Right lobe of liver (tissue), 6 donors: ENCODE measurements around the gene SHC3. TPM values are rescaled to one million over a fixed set of nuclear protein-coding genes. Genes with fewer than 3 reads are reported as not detected.

Source experiments
- ATAC-seq, 4 donors: fragments of 200-7000 bp; cut with Tn5 transposase; one replicate each; pipeline ENCODE4 v1.9.1; 2020; ENCODE audit warnings: mild to moderate bottlenecking in 4 of 4, moderate library complexity in 4 of 4
- DNase-seq, 3 donors: peaks; one replicate each; pipeline ENCODE4 v3.0.0-alpha.2; 2020
- H3K27ac ChIP-seq, 3 donors: fragments of 200-600 bp; one replicate each; pipeline ENCODE4 v1.8.0; 2022
- H3K27me3 ChIP-seq, 2 donors: fragments of 200-600 bp; one replicate each; pipeline ENCODE4 v1.8.0; 2022
- H3K36me3 ChIP-seq, 4 donors: fragments of 200-600 bp; sonication (generic) in 1 of 4; one replicate each; pipeline versions ENCODE4 v1.5.1 to v1.8.0; 2017 to 2022; ENCODE audit warnings: control low read depth in 1 of 4
- H3K4me1 ChIP-seq, 4 donors: fragments of 200-600 bp; sonication (generic) in 1 of 4; one replicate each; pipeline versions ENCODE4 v1.5.1 to v1.8.0; 2017 to 2022; ENCODE audit warnings: control low read depth in 1 of 4
- H3K4me3 ChIP-seq, 3 donors: fragments of 200-600 bp; one replicate each; pipeline ENCODE4 v1.8.0; 2022
- H3K9me3 ChIP-seq, 4 donors: fragments of 200-600 bp; sonication (generic) in 1 of 4; one replicate each; pipeline versions ENCODE4 v1.5.1 to v1.8.0; 2017 to 2022; ENCODE audit warnings: control low read depth in 1 of 4
- CTCF ChIP-seq, 4 donors: fragments of 200-600 bp in 3 of 4; fragments of 450-650 bp in 1 of 4; IDR thresholded peaks; one replicate each; pipeline versions ENCODE4 v1.5.1 to v1.8.0; 2016 to 2022; ENCODE audit warnings: antibody characterized with exemption in 4 of 4, mild to moderate bottlenecking in 2 of 4
- POLR2A ChIP-seq: fragments of 450-650 bp; IDR thresholded peaks from one replicate; pipeline ENCODE4 v1.6.1; 2017; ENCODE audit warnings: antibody characterized with exemption, mild to moderate bottlenecking
- WGBS: methylation state at CpG from one replicate; pipeline ENCODE4 v1.1.6; 2018; ENCODE audit warnings: low coverage, low lambda C conversion rate; ENCODE audit not compliant: insufficient coverage; ENCODE audit errors: missing lambda C conversion rate; 5-methylcytosine and 5-hydroxymethylcytosine counted together
- intact Hi-C, 2 donors: fragments of 100-400 bp; cut with DNase I; formaldehyde crosslinking; loops; one replicate each; pipeline versions ENCODE4 v1.11.2 to v1.14.1; 2022
- long read RNA-seq: library from polyadenylated mRNA; unstranded; transcript quantifications from one replicate; pipeline ENCODE4 v2.0.0, GENCODE V29; 2019
- total RNA-seq, 6 experiments: library from RNA; depleted of rRNA in 2 of 6; stranded (reverse); fragments of >200 nt in 2 of 6; fragmentation: NEBNext Ultra II Directional in 3 of 6; extraction: Animal tissue kit (Norgen Biotek cat#: 25700) in 3 of 6; gene quantifications; one replicate each; pipeline versions ENCODE4 v1.1.0 to v1.2.4, GENCODE V29; 2016 to 2023
- donor health status: DM: no; HTN: yes; CAD: no.
- donor health status: DM: no; HTN: no; CAD: no.
- donor health status: DM: no; HTN: no; CAD: no.
- donor health status: DM: no; HTN: yes; CAD: no.
- donor health status: DM: no; HTN: yes; CAD: no.

Gene SHC3
- total RNA-seq, result under 1 TPM; 0.05 to 0.35 (median 0.17) TPM
- long read RNA-seq, result 0 reads

- Histone ChIP-seq H3K9me3 (no peaks in the 10 kb centered on the region), H3K36me3 (no peaks in the 10 kb centered on the region), H3K4me1 (peaks cover 0 to 23% (median 13%) of the 10 kb centered on the region in 4 donors), H3K27me3 (peaks cover 4 to 6% of the 10 kb centered on the region in 2 donors), H3K27ac (peak within 1 kb of the TSS; percentile 68 to 89 (median 71)), H3K4me3 (peak within 1 kb of the TSS; percentile 35 to 45 (median 45))
- no peak for ATAC-seq
- TF ChIP-seq CTCF (IDR thresholded peaks at IDR 0.05), result no peak
- TF ChIP-seq POLR2A, result no peak
- 6% methylated on average over 25 of the region's 96 CpGs for WGBS
- intact Hi-C loops, result no loop called here
- DNase-seq, result no peak
Observed at GRCh38 chr9:89177944-89178829, at the start of gene SHC3. Gene SHC3, minus strand, starts transcription at chr9:89178818. Its CDS starts 358 bp downstream, at chr9:89178460.

GRCh38 chr9:89225991-89226471 is 47.4 kb upstream of the SHC3 start:
- Histone ChIP-seq H3K36me3 (no peaks in the 10 kb centered on the region), H3K9me3 (no peaks in the 10 kb centered on the region), H3K4me1 (no peaks in the 10 kb centered on the region), H3K4me3 (no peak overlapping the region), H3K27ac (no peak overlapping the region), H3K27me3 (no peaks in the 10 kb centered on the region)
- 29% methylated on average over 1 of the region's 5 CpGs for WGBS
- ATAC-seq (peak in 1 of 4 donors; percentile 23), DNase-seq (no peak)
- no peak for TF ChIP-seq CTCF (IDR thresholded peaks at IDR 0.05)
- TF ChIP-seq POLR2A, result no peak
- intact Hi-C loops, result no loop called here

GRCh38 chr9:89225587-89225986 is 47.0 kb upstream of the SHC3 start:
- H3K4me1 ChIP-seq, result no peaks in the 10 kb centered on the region
- H3K4me3 ChIP-seq, result no peak overlapping the region
- intact Hi-C loops, result no loop called here
- TF ChIP-seq POLR2A (no peak), CTCF (IDR thresholded peaks at IDR 0.05) (no peak)
- WGBS, result 70% methylated on average over 4 of the region's 5 CpGs
- ATAC-seq, result no peak
- H3K9me3 ChIP-seq, result no peaks in the 10 kb centered on the region
- H3K27ac ChIP-seq, result no peak overlapping the region
- H3K36me3 ChIP-seq, result no peaks in the 10 kb centered on the region
- H3K27me3 ChIP-seq, result no peaks in the 10 kb centered on the region
- no peak for DNase-seq

GRCh38 chr9:89225036-89225435 is 46.4 kb upstream of the SHC3 start:
- TF ChIP-seq CTCF (IDR thresholded peaks at IDR 0.05) (no peak), POLR2A (no peak)
- no peaks in the 10 kb centered on the region for H3K36me3 ChIP-seq
- H3K4me1 ChIP-seq, result no peaks in the 10 kb centered on the region
- no peak for DNase-seq
- WGBS, result 78% methylated on average over 2 of the region's 4 CpGs
- H3K4me3 ChIP-seq, result no peak overlapping the region
- no peak for ATAC-seq
- H3K27ac ChIP-seq, result no peak overlapping the region
- intact Hi-C loops, result no loop called here
- H3K27me3 ChIP-seq, result no peaks in the 10 kb centered on the region
- no peaks in the 10 kb centered on the region for H3K9me3 ChIP-seq
